Astrocyte of the cerebellum (primary cell): ENCODE measurements around the gene PCDHB4.
"Not testable (repeated sequence)": the region's sequence is repeated elsewhere in the genome, so short reads cannot be mapped to it uniquely, and the experiment has no call there.

Experiments used
- DNase-seq: peaks from one replicate; pipeline ENCODE4 v3.0.0-alpha.2; 2011; ENCODE audit warnings: low read depth
- H3K4me3 ChIP-seq: 2 replicates; pipeline ENCODE4 v1.5.1; 2011; ENCODE audit warnings: mild to moderate bottlenecking, low read depth, low read length, moderate library complexity
- CTCF ChIP-seq: IDR thresholded peaks from 2 replicates; pipeline ENCODE4 v1.5.1; 2012; ENCODE audit warnings: low read length, low read depth, moderate library complexity, mild to moderate bottlenecking; ENCODE audit errors: missing control alignments
- in situ Hi-C: cut with HindIII; loops from 2 replicates; pipeline ENCODE4 v1.10.0; 2017; ENCODE audit warnings: low sequenced_read_pairs

Gene PCDHB4

GRCh38 chr5:141127305-141127704 lies 5.7 kb downstream of the PCDHB4 start:
- no peak for DNase-seq
- in situ Hi-C loops, result no loop called here
- no peak overlapping the region for H3K4me3 ChIP-seq
- no peak for TF ChIP-seq CTCF

- in situ Hi-C loops, result no loop called here
- peak within 1 kb of the TSS; percentile 32 for H3K4me3 ChIP-seq
- no peak for DNase-seq
- TF ChIP-seq CTCF, result peak; percentile 26
Measured at GRCh38 chr5:141135030-141135717, 13.6 kb downstream of the PCDHB4 start, which contains the start of gene PCDHB5. Gene PCDHB5 (plus strand): TSS chr5:141135206. CDS start chr5:141135435, 229 bp downstream.

- DNase-seq, result no peak
- peak overlapping the region; percentile 32 for H3K4me3 ChIP-seq
- in situ Hi-C loops, result no loop called here
- no peak for TF ChIP-seq CTCF
Measured at GRCh38 chr5:141135718-141136266, 14.2 kb downstream of the PCDHB4 start.

GRCh38 chr5:141137346-141137745 lies 15.7 kb downstream of the PCDHB4 start:
- in situ Hi-C loops, H3K4me3 ChIP-seq, DNase-seq: not testable (repeated sequence)

- DNase-seq, result no peak
- no peak for TF ChIP-seq CTCF
- in situ Hi-C loops, result no loop called here
- H3K4me3 ChIP-seq, result no peak within 1 kb of the TSS
Measured at GRCh38 chr5:141149812-141150211, 28.2 kb downstream of the PCDHB4 start, which contains the start of gene PCDHB6. Gene PCDHB6 (plus strand): TSS chr5:141150057. CDS start chr5:141150258, 201 bp downstream.

GRCh38 chr5:141150224-141150992 lies 28.8 kb downstream of the PCDHB4 start:
- H3K4me3 ChIP-seq, result no peak overlapping the region
- in situ Hi-C loops, result no loop called here
- TF ChIP-seq CTCF, result no peak

GRCh38 chr5:141150993-141151325 lies 29.3 kb downstream of the PCDHB4 start:
- no peak overlapping the region for H3K4me3 ChIP-seq
- TF ChIP-seq CTCF, result no peak
- DNase-seq, result no peak
- in situ Hi-C loops, result no loop called here

More at GRCh38 chr5:141150224-141150992, 28.8 kb downstream of the PCDHB4 start:
- no peak for DNase-seq

GRCh38 chr5:141151632-141152031 lies 30.0 kb downstream of the PCDHB4 start:
- H3K4me3 ChIP-seq, DNase-seq, in situ Hi-C loops: not testable (repeated sequence)

GRCh38 chr5:141152096-141152495 lies 30.5 kb downstream of the PCDHB4 start:
- in situ Hi-C loops, H3K4me3 ChIP-seq, DNase-seq: not testable (repeated sequence)
